Measurements from ENCODE around the gene NFXL1.

NFXL1 gene

GRCh38 chr4:47891928-47892327 lies 22.5 kb downstream of the NFXL1 start:
- no peak for DNase-seq (ENCODE audit: low spot score)

GRCh38 chr4:47882228-47882627 lies 32.2 kb downstream of the NFXL1 start:
- DNase-seq (ENCODE audit: low spot score), result no peak

- DNase-seq (ENCODE audit: low spot score), result no peak
Observed at GRCh38 chr4:47879458-47879857, 34.9 kb downstream of the NFXL1 start.

GRCh38 chr4:47876784-47877546 lies 37.4 kb downstream of the NFXL1 start:
- no peak for DNase-seq (ENCODE audit: low spot score)

- no peak for DNase-seq (ENCODE audit: low spot score)
Observed at GRCh38 chr4:47876310-47876709, 38.1 kb downstream of the NFXL1 start.

GRCh38 chr4:47873877-47874541 lies 40.4 kb downstream of the NFXL1 start:
- DNase-seq (ENCODE audit: low spot score), result no peak

- no peak for DNase-seq (ENCODE audit: low spot score)
Observed at GRCh38 chr4:47863486-47863885, 50.9 kb downstream of the NFXL1 start.

- DNase-seq (ENCODE audit: low spot score), result peak; percentile 44
Observed at GRCh38 chr4:47862297-47862696, 52.1 kb downstream of the NFXL1 start.

- DNase-seq (ENCODE audit: low spot score), result no peak
Observed at GRCh38 chr4:47860305-47860704, 54.1 kb downstream of the NFXL1 start.

GRCh38 chr4:47858006-47858405 lies 56.4 kb downstream of the NFXL1 start:
- no peak for DNase-seq (ENCODE audit: low spot score)

- no peak for DNase-seq (ENCODE audit: low spot score)
Observed at GRCh38 chr4:47856713-47857112, 57.7 kb downstream of the NFXL1 start.

GRCh38 chr4:47855350-47855749 lies 59.0 kb downstream of the NFXL1 start:
- DNase-seq (ENCODE audit: low spot score), result no peak

- no peak for DNase-seq (ENCODE audit: low spot score)
Observed at GRCh38 chr4:47852136-47852535, 62.2 kb downstream of the NFXL1 start.

- no peak for DNase-seq (ENCODE audit: low spot score)
Observed at GRCh38 chr4:47849466-47849865, 64.9 kb downstream of the NFXL1 start.

GRCh38 chr4:47848041-47848440 lies 66.3 kb downstream of the NFXL1 start:
- DNase-seq (ENCODE audit: low spot score), result no peak

GRCh38 chr4:47842985-47843384 lies 71.4 kb downstream of the NFXL1 start:
- DNase-seq (ENCODE audit: low spot score), result no peak

GRCh38 chr4:47840291-47840690 lies 74.1 kb downstream of the NFXL1 start:
- no peak for DNase-seq (ENCODE audit: low spot score)

- DNase-seq (ENCODE audit: low spot score), result peak; percentile 24
Observed at GRCh38 chr4:47839259-47839658, 75.1 kb downstream of the NFXL1 start.

GRCh38 chr4:47838445-47838844 lies 75.9 kb downstream of the NFXL1 start:
- no peak for DNase-seq (ENCODE audit: low spot score)

- DNase-seq (ENCODE audit: low spot score), result no peak
Observed at GRCh38 chr4:47837908-47838294, 76.5 kb downstream of the NFXL1 start, which contains the start of gene CORIN. Gene CORIN (minus strand): TSS chr4:47838067. CDS start chr4:47837949, 118 bp downstream.

- DNase-seq (ENCODE audit: low spot score), result peak; percentile 41
Observed at GRCh38 chr4:47837094-47837907, 77.1 kb downstream of the NFXL1 start.

GRCh38 chr4:47836641-47837093 lies 77.7 kb downstream of the NFXL1 start:
- DNase-seq (ENCODE audit: low spot score), result peak; percentile 81

- DNase-seq (ENCODE audit: low spot score), result peak; percentile 53
Observed at GRCh38 chr4:47835494-47835893, 78.9 kb downstream of the NFXL1 start.

Data from hepatic stellate cell (primary cell).